Bronchial epithelial cell (primary cell): ENCODE data around the gene RNF14. TPM values are rescaled to one million over a fixed set of nuclear protein-coding genes. Genes with fewer than 3 reads are reported as not detected.
"Not testable (repeated sequence)": the region's sequence is repeated elsewhere in the genome, so short reads cannot be mapped to it uniquely, and the experiment has no call there.

ENCODE experiments used
- DNase-seq: peaks from one replicate; pipeline ENCODE4 v3.0.0-alpha.2; 2010; ENCODE audit warnings: low read depth
- FAIRE-seq: peaks from 2 replicates; lab custom pipeline; 2011; peaks lifted over from hg19 to GRCh38; lab: Jason Lieb, UNC
- H3K27me3 ChIP-seq: 2 replicates; pipeline ENCODE4 v1.5.1; 2011; ENCODE audit warnings: low read length; ENCODE audit not compliant: control insufficient read depth, insufficient read depth
- H3K36me3 ChIP-seq: 2 replicates; pipeline ENCODE4 v1.5.1; 2011; ENCODE audit warnings: low read length; ENCODE audit not compliant: control insufficient read depth, insufficient read depth
- H3K4me3 ChIP-seq: 2 replicates; pipeline ENCODE4 v1.5.1; 2011; ENCODE audit warnings: mild to moderate bottlenecking, low read depth, low read length, control low read depth
- total RNA-seq: library from RNA; depleted of rRNA; stranded (reverse); fragments of >200 nt; gene quantifications from 2 replicates; pipeline ENCODE4 v1.2.1, GENCODE V29; 2014
- TF ChIP-seq, protein P1 (sequence below): IDR thresholded peaks from 2 replicates; pipeline ENCODE4 v1.5.1; 2011; ENCODE audit warnings: mild to moderate bottlenecking, moderate library complexity, low read length, control low read depth, inconsistent platforms; ENCODE audit not compliant: insufficient read depth, severe bottlenecking

Gene RNF14
- total RNA-seq, result 43.3 and 49.8 TPM in 2 replicates

DNA sequence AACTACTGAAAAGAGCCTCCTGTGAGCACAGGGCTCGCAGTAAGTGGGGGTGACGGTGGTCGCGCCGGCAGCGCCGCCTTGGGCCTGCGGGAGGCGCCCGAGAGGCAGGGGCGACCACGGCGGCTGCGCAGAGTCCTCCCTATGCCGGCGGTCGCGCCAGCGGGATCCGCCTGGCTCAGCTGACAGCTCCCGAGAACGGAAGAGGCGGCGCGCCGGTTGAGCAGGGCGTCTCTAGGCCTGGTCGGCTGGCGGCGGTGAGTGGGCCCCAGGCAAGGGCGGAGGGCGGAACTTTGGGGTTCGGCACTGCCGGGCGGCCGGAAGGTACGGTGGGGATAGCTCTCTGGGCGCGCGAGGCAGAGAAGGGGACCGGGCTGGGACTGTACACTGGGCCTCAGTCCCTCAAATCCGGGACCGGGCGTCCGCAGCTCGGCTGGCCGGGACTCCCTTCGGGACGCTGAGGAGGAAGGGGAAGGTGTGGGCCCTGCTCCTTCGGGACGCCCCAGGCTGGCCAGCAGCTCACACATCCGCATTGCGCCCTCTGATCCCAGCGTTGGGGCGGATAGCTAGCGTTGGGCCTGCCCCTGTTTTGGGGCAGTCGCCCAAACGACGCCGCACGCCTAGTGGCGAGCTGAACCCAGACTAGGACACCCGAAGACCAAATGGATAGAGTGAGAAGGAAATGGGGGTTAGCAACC is at the start of gene RNF14:
Gene RNF14, plus strand, starts transcription at position 192 of the 695 bp plus-strand sequence. CDS start 4,484 bp downstream, outside the sequence.
- no peak for FAIRE-seq
- DNase-seq, result peak; percentile 81
- TF ChIP-seq, protein P1, sequence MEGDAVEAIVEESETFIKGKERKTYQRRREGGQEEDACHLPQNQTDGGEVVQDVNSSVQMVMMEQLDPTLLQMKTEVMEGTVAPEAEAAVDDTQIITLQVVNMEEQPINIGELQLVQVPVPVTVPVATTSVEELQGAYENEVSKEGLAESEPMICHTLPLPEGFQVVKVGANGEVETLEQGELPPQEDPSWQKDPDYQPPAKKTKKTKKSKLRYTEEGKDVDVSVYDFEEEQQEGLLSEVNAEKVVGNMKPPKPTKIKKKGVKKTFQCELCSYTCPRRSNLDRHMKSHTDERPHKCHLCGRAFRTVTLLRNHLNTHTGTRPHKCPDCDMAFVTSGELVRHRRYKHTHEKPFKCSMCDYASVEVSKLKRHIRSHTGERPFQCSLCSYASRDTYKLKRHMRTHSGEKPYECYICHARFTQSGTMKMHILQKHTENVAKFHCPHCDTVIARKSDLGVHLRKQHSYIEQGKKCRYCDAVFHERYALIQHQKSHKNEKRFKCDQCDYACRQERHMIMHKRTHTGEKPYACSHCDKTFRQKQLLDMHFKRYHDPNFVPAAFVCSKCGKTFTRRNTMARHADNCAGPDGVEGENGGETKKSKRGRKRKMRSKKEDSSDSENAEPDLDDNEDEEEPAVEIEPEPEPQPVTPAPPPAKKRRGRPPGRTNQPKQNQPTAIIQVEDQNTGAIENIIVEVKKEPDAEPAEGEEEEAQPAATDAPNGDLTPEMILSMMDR, result peak; percentile 98
- Histone ChIP-seq H3K36me3 (peaks cover 2% of the 10 kb centered on the region), H3K4me3 (peak within 1 kb of the TSS; percentile 47), H3K27me3 (no peaks in the 10 kb centered on the region)

DNA sequence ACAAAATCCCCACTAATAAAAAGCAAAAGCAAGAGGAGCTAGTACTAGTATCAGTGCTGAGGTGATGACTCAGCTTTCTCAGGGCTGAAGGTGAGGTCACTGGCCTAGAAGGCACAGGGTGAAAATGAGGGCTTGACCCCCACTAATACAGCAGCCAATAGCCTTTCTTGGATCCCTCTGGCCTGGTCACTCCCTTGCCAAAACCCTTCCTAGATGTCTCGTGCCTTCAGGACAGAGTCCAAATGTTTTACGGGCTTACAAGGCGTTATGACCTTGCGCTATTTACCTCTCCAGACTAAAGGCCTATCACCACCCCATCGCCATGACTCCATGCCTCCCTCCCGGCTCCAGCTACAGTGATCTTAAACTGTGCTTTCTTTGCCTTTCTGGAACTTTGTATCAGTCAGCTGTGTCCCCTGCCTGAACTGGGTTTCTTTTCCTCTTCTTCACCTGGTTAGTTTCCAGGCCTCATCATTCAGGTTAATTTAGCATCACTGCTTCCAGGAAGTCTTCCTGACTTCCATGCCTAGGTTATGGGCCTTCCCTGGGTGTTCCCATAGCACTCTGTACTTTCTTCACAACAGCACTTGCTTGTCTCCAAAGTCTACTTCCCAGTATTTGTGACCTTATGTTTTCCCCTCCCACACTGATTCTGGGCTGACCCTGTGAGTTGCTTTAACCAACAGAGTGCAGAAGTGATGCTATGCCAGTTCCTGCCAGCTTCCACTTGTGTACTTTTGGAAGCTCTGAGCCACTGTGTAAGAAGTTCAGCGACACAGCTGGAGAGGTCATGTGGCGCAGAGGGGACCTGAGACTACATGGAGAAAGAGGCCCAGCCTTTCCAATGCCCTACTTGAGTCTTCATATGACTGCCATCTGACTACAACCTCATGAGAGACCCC is 49.4 kb upstream of the RNF14 start:
- Histone ChIP-seq H3K27me3 (peaks cover 1% of the 10 kb centered on the region), H3K36me3 (no peaks in the 10 kb centered on the region), H3K4me3 (no peak overlapping the region)
- DNase-seq, result no peak
- TF ChIP-seq, protein P1, result no peak
- FAIRE-seq, result no peak

- FAIRE-seq, result no peak
- no peak for DNase-seq
- H3K27me3 ChIP-seq, result peaks cover 1% of the 10 kb centered on the region
- H3K4me3 ChIP-seq, result no peak overlapping the region
- TF ChIP-seq, protein P1, result no peak
- H3K36me3 ChIP-seq, result peaks cover 3% of the 10 kb centered on the region
Measured at GRCh38 chr5:141920771-141921170, 48.1 kb upstream of the RNF14 start.

GRCh38 chr5:141922827-141923447 is 46.0 kb upstream of the RNF14 start:
- H3K27me3 ChIP-seq, FAIRE-seq, DNase-seq: not testable (repeated sequence)
- H3K4me3 ChIP-seq, result peak overlapping the region; percentile 90
- H3K36me3 ChIP-seq, result peaks cover 15% of the 10 kb centered on the region

DNA sequence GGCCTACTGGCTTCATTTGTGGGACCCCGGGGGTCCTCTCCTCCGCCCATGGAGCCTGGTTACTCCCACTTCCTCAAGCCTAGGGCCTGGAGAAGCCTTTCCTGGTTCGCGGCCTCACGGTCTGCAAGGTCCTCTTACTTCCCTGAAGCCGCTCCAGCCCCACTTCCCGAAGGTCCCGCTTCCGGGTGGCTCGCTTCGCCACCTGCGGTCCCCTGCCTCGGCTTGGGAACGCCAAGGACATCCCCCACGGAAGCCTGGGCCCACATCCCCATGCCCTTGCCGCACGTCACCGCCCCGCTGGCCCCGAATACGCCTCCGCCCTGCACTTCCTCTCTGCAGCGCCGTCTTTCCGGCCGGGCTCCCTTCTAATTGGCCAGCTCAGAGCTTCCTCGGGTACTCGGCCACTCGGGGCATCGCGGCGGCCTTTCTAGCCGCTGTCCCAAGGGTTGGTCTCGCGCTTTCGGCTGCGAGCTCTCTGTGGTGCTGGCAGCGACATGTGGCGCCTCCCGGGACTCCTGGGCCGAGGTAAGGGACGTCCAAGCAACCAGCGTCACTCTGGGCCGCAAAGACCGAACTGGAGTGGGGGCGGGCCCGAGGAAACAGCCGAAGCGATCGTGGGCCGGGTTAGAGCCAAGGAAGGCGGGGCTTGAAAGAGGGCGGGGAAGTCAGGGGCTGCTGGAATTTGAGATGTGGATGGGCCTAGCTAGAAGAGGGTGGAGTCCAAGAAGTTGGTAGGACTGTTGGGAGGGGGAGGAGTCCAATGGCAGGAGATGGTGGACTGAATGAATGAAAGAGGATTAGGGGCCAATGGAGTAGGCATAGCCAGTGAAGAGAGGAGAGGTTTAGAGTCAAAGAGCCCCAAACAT is 45.2 kb upstream of the RNF14 start, which contains the start of gene DELE1:
Gene DELE1, plus strand, starts transcription at position 424 of the 866 bp plus-strand sequence. Its CDS starts 71 bp downstream, at position 495.
- TF ChIP-seq, protein P1, result no peak
- peak within 1 kb of the TSS; percentile 90 for H3K4me3 ChIP-seq
- peaks cover 21% of the 10 kb centered on the region for H3K36me3 ChIP-seq
- DNase-seq (peak; percentile 87), FAIRE-seq (no peak)
- H3K27me3 ChIP-seq, result no peaks in the 10 kb centered on the region
